Activated CD4-positive, alpha-beta T cell treated with anti-CD3 and anti-CD28 coated beads, Interleukin-2, amount 50 U/mL, for 1 hour (primary cell): ENCODE results near the gene CYP2S1.

Experiments used
- DNase-seq: peaks from one replicate; pipeline ENCODE4 v3.0.0-alpha.2; 2020

Gene CYP2S1

DNA sequence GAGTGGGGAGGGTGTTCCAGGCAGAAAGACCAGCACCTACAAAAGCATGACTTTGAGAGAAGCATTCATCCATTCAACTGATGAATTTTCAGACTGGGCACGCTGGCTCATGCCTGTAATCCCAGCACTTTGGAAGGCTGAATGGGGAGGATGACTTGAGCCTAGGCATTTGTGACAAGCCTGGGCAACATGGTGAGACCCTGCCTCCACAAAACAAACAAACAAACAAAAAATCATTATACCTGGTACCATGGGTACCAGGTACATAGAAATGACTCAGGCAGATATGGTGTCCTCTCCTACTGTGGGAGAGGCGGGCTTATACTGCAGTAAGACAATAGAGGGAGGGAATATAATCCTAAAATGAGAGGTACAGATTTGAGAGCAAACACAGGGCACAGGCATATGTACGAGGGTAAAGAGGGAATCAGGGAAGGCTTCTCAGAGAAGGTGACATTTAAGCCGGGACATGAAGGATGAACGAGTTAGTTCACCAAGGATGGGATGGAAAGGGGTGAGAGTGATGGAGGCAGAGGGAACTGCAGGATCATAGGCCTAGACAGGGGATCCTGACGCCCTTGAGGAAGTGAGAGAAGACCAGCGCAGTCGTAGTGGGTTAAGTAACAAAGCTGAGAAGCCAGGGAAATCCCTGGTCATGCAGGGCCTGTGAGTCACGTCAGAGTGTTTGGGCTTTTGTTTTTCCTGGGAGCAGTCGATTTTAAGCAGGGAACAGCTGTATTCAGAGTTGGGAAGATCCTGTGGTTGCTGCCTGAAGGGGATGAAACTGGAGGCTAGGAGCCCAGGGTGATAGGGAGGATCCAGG, 2.9 kb downstream of the CYP2S1 start:
- DNase-seq: no peak

DNA sequence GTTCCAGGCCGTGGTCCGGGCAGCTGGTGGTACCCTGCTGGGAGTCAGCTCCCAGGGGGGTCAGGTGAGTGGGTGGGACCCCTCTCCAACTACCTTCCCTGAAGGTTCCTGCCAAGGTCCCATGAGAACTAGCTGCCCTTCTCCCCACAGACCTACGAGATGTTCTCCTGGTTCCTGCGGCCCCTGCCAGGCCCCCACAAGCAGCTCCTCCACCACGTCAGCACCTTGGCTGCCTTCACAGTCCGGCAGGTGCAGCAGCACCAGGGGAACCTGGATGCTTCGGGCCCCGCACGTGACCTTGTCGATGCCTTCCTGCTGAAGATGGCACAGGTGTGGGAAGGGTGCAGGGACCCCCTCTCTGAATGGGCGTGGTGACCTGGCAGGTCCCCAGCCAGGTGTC, 5.5 kb downstream of the CYP2S1 start:
- no peak for DNase-seq

DNA sequence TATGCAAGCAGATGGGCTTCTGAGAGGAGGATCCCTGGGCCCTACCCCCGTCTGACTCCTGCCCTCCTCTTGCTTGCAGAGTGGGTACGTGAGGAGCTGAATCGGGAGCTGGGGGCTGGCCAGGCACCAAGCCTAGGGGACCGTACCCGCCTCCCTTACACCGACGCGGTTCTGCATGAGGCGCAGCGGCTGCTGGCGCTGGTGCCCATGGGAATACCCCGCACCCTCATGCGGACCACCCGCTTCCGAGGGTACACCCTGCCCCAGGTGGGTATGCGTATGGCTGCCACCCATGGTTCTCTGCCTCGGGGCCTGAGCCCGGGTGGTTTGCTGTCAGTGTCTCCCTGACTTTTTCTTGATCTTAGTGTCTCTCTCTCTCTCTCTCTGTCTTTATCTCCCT, 10.4 kb downstream of the CYP2S1 start:
- no peak for DNase-seq

DNA sequence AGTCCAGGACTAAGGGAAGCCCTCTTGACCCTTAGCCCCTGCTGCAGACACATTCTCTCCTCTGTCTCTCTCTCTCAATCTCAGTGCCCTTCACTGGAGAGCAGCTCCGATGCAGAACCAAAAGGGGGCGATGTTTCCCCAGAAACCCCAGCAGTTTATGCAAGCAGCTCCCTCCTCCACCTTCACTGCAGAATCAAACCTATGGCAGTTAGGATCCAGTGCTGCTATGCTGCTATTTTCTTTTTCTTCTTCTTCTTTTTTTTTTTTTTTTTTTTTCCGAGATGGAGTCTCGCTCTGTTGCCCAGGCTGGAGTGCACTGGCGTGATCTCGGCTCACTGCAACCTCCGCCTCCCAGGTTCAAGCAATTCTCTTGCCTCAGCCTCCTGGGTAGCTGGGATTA, 11.3 kb downstream of the CYP2S1 start:
- DNase-seq: peak; percentile 84

DNA sequence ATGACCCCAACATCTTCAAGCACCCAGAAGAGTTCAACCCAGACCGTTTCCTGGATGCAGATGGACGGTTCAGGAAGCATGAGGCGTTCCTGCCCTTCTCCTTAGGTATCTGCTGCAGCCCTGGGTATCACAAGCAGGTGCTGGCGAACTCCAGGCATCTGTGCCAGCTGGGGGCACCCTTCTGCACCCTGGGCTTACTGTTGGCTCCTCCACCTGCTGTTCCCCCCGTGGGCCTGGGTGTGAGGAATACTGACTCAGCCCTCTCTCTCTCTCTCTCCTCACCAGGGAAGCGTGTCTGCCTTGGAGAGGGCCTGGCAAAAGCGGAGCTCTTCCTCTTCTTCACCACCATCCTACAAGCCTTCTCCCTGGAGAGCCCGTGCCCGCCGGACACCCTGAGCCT, 13.0 kb downstream of the CYP2S1 start:
- DNase-seq: no peak

DNA sequence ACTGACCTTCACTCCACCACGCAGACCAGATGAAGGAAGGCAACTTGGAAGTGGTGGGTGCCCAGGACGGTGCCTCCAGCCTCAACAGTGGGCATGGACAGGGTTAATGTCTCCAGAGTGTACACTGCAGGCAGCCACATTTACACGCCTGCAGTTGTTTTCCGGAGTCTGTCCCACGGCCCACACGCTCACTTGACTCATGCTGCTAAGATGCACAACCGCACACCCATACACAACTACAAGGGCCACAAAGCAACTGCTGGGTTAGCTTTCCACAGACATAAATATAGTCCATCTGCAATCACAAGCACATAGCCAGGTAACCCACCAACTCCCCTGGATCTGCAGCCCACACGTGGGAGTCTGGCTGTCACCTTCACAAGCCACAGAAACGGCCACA, 13.4 kb downstream of the CYP2S1 start:
- DNase-seq: no peak

DNA sequence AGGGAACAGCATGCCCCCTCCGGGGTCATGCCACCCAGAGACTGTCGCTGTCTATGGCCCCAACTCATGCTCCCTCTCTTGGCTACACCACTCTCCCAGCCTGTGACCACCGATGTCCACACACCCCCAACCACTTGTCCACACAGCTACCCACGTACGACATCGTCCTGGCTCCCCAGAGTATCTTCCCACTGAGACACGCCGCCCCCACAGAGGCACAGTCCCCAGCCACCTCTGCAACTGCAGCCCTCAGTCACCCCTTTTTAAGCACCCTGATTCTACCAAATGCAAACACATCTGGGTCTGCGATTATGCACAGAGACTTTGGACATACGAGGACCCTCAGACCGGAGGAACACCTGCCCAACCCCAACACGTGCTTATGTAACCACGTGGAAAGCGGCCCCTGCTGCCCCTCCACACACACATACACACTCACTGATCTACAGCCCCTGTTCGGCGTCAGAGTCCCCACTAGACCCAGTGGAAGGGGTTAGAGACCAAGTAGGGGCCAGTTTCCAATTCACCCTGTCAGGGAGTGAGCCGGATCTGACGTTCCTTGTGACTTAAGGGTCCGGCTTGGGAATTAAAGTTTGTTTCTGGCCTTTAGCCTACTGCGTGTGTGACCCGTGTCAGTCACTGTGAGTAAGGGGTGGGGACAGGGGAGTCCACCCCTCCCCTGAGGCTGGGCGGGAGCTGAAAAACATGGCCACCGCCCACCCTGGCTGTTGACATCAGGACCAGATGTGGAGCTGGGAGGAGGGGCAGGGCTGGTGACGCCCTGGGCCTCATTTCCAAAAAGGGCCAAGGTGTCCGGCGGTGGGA, 14.1 kb downstream of the CYP2S1 start:
- DNase-seq: no peak

DNA sequence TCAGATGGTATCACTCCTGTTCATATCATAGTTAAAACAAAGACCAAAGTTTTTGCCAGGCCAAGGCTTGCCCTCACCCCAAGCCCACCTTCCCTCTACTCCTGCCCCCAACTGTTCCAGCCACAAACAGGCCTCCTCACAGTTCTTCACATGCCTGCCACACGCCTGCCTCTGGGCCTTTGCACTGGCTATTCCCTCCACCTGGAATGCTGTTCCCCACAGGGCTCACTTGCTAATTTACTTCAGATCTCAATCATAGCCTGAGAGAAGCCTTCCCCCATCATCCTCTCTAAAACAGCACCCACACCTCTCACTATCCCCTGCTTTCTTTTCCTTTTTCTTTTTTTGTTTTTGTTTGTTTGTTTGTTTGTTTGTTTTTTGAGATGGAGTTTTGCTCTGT, 21.1 kb downstream of the CYP2S1 start:
- DNase-seq: no peak

DNA sequence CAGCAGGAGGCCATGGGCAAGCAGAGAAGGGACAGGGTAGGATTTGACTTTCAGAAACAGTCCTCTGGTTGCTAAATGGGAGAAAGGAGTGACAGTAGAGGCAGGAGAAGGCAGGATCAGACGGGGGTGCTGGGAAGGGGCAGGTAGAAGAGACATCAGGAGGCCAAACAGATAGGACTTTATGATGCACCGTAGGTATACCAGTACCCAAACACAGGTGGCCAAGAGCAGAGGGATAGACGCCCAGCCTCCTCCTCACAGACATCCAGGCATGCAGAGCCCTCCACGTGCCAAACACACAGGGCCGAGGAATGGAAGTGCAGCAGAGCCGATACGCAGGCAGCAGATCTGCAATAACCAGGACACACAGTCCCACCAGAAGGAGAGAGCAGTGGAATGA, 24.7 kb downstream of the CYP2S1 start:
- DNase-seq: no peak

DNA sequence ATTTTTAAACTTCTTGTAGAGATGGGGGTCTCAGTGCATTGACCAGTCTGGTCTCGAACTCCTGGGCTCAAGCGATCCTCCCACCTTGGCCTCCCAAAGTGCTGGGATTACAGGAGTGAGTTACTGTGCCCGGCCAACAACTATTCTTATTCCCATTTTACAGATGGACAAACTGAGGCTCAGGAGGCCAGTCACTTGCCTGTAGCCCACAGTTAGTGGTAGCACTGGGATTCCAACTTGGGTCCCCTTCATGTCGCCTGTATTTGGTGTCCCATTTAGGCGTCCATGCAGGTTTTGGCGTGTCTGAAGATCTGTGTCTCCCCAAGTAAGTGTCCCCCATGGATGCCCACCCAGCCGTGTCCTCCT, 25.2 kb downstream of the CYP2S1 start:
- no peak for DNase-seq

DNA sequence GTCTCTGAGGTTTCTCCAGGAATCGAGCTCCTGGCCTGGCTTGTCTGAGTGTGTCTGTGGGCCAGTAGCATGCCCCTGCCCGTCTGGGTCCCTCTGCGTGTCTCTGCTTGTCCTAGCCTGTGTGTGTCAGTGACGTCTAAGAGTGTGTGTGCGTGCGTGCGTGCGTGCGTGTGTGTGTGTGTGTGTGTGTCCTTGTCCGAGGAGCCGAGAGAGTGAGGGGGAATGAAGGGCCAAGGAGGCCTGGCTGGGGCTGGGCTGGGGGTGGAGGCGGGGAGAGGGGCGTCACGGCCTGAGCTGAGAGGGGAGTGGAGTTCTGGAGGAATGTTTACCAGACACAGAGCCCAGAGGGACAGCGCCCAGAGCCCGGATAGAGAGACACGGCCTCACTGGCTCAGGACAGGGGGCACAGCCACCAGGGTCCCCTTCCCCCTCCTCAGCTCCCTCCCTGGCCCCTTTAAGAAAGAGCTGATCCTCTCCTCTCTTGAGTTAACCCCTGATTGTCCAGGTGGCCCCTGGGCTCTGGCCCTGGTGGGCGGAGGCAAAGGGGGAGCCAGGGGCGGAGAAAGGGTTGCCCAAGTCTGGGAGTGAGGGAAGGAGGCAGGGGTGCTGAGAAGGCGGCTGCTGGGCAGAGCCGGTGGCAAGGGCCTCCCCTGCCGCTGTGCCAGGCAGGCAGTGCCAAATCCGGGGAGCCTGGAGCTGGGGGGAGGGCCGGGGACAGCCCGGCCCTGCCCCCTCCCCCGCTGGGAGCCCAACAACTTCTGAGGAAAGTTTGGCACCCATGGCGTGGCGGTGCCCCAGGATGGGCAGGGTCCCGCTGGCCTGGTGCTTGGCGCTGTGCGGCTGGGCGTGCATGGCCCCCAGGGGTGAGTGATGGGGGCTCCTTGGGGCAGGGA, 25.8 kb downstream of the CYP2S1 start, which contains the start of gene AXL:
AXL (plus strand) TSS at position 609 of the 893 bp plus-strand sequence; CDS start at position 779, 170 bp downstream.
- no peak for DNase-seq

DNA sequence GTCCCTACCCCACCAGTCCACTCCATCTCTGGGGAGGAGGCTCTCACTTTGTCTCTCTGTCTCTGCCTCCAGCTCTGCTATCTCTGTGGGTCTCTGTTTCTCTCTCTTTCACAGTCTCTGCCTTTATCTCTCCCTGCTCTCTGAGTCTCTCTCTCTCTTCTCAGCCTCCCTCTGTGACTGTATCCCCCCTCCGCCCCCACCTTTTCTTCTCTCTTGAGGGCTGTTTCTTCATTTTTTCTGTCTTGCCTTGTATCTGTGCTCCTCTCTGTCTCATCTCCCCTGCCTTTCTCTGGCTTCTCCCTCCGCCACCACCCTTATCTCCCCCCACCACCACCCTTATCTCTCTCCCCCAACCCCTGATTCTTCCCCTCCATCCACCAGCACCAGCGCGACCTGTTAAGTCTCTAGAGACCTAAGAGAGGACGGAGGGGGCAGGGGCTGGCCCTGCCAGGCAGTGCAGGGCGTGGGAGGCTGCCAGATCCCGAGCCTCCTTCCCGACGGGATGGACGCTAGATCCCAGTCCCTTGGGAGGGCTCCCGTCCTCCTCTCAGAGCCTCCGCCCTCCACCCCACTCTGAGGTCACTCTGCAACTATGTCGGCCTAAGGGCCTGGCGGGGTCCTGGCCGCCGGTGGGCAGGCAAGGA, 27.0 kb downstream of the CYP2S1 start:
- DNase-seq: no peak

DNA sequence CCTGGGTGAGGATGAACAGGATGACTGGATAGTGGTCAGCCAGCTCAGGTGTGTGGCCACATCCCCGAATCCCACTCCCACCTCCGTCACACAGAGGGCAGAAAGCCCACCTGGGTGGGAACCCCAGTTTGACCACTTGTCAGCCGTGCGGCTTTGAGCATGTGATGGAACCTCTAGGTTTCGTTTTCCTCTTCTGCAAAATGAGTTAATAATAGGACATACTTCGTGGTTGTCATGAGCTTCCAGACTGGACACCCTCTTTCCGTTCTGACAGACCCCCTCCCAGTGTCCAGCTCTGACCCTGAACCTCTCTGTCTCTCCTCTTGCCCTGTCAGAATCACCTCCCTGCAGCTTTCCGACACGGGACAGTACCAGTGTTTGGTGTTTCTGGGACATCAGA, 27.8 kb downstream of the CYP2S1 start:
- no peak for DNase-seq

DNA sequence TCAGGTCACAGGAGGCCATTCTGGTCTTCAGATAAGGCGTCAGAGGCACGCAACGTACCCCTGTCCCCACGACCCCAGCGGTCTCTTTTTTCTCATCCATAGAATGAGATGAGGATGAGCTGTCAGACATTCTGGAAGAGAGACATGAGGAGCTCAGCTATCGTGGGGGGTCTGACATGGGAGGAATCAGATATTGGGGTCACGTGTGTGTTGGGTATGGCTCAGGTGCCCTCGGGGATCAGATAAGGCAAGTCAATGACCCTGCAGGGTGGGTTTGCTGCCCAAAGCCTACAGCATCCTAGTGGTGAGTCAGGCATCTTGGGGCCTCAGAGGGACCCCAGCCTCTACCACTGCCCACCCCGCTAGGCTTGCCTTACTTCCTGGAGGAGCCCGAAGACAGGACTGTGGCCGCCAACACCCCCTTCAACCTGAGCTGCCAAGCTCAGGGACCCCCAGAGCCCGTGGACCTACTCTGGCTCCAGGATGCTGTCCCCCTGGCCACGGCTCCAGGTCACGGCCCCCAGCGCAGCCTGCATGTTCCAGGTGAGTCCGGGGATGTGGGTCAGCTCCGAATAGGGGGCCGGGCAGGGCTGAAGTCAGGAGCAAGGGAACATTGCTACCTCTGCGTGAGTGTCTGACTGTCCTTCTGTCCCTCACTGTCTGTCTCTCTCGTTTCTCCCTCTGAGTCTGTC, 28.6 kb downstream of the CYP2S1 start:
- DNase-seq: no peak

DNA sequence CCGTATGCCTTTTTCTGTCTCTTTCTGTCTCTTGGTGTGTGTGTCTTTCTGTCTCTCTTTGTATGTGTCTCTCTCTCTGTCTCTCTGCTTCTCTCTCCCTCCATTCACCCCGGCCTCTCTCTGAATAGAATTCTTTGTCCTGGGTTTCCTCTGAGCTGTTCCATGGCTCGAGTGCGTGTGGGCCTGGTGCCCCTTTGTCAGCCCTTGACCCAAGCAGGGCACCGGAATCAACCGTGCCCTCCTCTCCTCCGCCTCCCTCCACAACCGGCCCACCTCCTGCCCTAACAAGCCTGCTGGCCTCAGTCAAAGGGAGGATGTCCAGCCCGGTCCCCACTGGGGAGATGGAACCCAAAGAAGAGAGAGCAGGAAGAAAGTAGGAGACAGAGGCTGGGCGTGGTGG, 29.2 kb downstream of the CYP2S1 start:
- no peak for DNase-seq

DNA sequence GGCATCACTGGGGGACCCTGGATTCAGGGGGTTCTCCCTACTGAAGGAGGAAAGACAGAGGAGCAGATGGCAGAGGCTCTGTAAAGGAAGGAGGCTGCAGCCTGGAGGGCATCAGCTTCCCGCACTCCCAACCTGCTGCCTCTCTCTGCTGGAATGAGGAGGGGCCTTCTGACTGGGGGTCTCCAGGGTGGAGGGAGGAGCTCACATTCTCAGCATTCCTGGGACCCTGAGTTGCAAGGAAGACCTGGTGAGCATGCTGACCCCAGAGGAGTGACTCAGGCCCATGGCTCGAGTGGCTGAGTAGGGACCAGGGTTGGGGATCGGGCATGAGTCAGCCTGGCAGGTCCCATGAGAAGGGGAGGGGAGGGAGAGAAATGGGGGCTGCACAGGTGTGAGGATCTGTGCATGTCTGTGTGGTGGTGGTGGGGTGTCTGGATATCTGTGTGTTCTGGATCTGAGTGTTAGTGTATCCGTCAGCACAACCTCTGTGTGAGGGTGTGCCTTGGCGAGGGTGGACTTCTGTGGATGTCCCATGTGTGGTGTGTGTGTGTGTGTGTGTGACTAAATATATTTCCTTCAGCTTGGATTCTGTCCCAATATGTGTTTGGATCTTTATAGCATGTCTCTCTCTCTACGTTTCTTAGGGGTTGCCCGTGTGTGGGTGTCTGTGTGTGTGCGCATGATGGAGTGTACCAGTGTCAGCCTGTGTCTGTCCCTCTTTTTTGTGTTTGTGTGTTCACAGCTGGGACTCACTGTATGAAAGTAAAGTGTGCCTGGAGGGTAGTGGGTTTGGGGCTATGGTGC, 30.6 kb downstream of the CYP2S1 start:
- no peak for DNase-seq

DNA sequence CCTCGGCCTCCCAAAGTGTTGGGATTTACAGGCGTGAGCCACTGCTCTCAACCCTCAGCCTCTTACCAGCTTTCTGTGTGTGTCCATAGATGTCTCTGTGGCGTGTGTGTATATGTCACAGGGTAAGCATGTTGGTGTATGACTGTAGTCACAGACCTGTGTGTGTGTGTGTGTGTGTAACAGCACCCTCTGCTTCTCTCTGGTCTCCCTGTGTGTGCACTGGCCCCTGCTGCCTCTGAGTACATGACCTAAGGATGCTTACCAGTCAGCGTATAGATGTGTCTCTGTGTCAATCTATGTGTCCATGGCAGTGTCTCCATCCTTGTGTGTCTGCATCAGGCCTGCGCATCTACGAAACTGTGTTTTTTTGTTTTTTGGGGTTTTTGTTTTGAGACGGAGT, 31.6 kb downstream of the CYP2S1 start:
- DNase-seq: no peak

DNA sequence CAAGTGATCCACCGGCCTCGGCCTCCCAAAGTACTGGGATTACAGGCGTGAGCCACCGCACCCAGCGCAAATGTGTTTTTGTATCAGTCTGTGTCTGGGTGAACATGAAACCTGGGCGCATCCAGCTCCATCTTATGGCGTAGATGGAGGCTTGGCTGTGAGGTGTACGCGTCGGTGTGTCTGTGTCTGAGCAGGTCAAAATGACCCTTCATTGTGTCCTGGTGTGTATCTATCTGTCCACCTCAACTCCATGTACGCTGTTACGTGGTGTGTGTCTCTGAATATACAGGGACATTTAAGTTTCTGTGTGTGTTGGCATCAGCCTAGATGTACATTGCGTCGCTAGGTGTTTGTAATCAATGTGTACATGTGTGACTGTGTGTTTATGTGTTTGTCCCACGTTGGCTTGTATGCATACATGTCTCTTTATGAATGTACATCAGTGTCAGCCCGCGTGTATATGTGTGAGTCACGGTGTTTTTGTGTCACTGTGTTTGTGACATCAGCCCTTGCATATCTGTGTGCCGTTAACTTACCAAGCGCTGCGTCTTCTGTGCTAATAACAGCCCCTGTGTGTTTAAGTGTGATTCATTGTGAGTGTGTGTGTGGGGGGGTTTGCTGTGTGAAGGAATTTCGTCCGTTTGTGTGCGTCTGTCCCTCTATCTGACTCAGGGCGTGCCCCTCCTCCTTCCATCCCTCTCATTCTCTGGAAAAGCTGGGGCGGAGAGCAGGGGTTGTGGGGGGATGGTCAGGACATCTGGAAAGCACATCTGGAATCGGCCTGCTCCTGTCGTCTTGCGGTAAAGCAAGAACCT, 32.4 kb downstream of the CYP2S1 start:
- DNase-seq: peak; percentile 20

DNA sequence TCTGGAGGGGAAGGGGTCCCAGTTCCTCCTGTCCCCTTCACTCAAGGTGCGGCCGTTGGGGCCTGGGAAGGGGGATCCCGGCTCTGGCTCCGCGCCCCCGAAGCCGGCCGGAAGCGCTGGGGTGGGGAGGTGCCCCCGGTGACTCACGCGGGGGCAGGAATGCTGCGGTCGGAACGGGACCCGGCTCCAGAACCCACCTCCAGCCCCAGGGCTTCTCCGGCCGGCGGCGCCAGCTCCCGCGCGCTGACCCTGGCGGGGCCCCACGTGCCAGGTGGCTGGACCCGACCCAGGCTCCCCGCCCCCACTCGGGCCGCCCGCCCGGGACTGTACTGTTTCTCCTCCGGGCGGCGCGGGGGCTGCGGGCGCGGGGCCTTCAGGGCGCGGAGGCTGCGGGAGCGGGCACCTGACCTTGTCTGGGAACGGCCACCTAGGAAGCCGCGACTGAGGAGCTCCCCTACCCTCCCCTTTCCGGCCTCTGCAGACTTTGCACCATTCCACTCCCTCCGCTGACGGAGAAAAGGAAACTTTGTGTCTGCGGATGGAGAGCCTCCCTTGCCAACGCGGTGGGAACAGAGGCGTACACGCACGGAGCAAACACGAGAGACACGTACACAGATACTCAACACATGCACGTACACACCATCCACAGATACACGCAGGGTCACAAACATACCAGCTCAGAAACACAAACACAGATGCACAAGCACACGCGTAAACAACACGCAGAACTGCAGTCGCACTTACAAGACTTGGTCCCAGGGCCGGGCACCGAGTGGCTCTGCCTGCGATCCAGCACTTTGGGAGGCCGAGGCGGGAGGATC, 33.2 kb downstream of the CYP2S1 start:
- DNase-seq: peak; percentile 52
